ENCODE results near the gene ADIPOR2. TPM values are rescaled to one million over a fixed set of nuclear protein-coding genes. Genes with fewer than 3 reads are reported as not detected.

The ADIPOR2 gene
- total RNA-seq, 1 experiment from 2014 or later = 45.3 TPM

- H4K91ac ChIP-seq (ENCODE audit: insufficient read length, low read depth, low read length) = no peak overlapping the region
- WGBS (ENCODE audit: extremely low coverage, insufficient read length, low lambda C conversion rate) = no CpG with 5 or more reads among the region's 3 CpGs
- Mint-ChIP-seq H3K36me3 (ENCODE audit: insufficient read depth in 1 of 3, low read depth in 3 of 3) (peaks cover 4 to 16% (median 12%) of the 10 kb centered on the region in 3 experiments; a peak in 5 of 7 replicates), H3K27me3 (ENCODE audit: low read depth) (no peaks in the 10 kb centered on the region), H3K4me1 (peaks cover 6 to 8% of the 10 kb centered on the region in 2 experiments), H3K27ac (no peak overlapping the region; a peak in 1 of 7 replicates), H3K9me3 (no peaks in the 10 kb centered on the region), H3K4me3 (no peak overlapping the region)
- H2BK5ac ChIP-seq (ENCODE audit: insufficient read length, low read length) = no peak overlapping the region
- H4K5ac ChIP-seq (ENCODE audit: insufficient read length, low read depth, low read length) = no peak overlapping the region
- no peak overlapping the region for H2AFZ ChIP-seq (ENCODE audit: low read length)
- H2BK15ac ChIP-seq (ENCODE audit: low read depth, low read length) = no peak overlapping the region
- H3K56ac ChIP-seq (ENCODE audit: insufficient read length, low read depth, low read length) = no peak overlapping the region
- no peaks in the 10 kb centered on the region for H3K4me1 ChIP-seq (ENCODE audit: insufficient read depth, low read length)
- no peak overlapping the region for H2BK20ac ChIP-seq (ENCODE audit: low read depth, low read length, poor library complexity, severe bottlenecking)
- TF ChIP-seq, protein P1, sequence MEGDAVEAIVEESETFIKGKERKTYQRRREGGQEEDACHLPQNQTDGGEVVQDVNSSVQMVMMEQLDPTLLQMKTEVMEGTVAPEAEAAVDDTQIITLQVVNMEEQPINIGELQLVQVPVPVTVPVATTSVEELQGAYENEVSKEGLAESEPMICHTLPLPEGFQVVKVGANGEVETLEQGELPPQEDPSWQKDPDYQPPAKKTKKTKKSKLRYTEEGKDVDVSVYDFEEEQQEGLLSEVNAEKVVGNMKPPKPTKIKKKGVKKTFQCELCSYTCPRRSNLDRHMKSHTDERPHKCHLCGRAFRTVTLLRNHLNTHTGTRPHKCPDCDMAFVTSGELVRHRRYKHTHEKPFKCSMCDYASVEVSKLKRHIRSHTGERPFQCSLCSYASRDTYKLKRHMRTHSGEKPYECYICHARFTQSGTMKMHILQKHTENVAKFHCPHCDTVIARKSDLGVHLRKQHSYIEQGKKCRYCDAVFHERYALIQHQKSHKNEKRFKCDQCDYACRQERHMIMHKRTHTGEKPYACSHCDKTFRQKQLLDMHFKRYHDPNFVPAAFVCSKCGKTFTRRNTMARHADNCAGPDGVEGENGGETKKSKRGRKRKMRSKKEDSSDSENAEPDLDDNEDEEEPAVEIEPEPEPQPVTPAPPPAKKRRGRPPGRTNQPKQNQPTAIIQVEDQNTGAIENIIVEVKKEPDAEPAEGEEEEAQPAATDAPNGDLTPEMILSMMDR (conservative IDR thresholded peaks at IDR 0.05) = no peak
- no peak overlapping the region for H3K18ac ChIP-seq (ENCODE audit: insufficient read length, low read depth, low read length)
- H3T11ph ChIP-seq (ENCODE audit: low read length) = no peak overlapping the region
- H3K27me3 ChIP-seq (ENCODE audit: insufficient read depth, low read length) = no peaks in the 10 kb centered on the region
- peaks cover 3% of the 10 kb centered on the region for H3K79me1 ChIP-seq (ENCODE audit: insufficient read depth, low read depth, low read length, poor library complexity, severe bottlenecking)
- H3K4ac ChIP-seq (ENCODE audit: low read depth, low read length) = no peak overlapping the region
- no peak overlapping the region for H3K9ac ChIP-seq (ENCODE audit: extremely low read depth, insufficient read length, low read length)
- H4K20me1 ChIP-seq (ENCODE audit: control insufficient read depth, insufficient read depth, insufficient read length) = no peaks in the 10 kb centered on the region
- H3K14ac ChIP-seq (ENCODE audit: insufficient read depth, low read length) = no peak overlapping the region
- no peak for DNase-seq
- no peak overlapping the region for H3K27ac ChIP-seq (ENCODE audit: insufficient read length, low read depth, low read length)
- no peak overlapping the region for H3K4me2 ChIP-seq (ENCODE audit: insufficient read depth, insufficient read length, low read length)
- H4K8ac ChIP-seq (replicated peaks; ENCODE audit: insufficient read length, low read depth, low read length) = no peak overlapping the region
- no peak overlapping the region for H2AK5ac ChIP-seq (ENCODE audit: insufficient read length, low read length)
- peaks cover 7% of the 10 kb centered on the region; the same call in 1 of the 2 replicates for H3K79me2 ChIP-seq (ENCODE audit: insufficient read depth, low read length)
- H3K23me2 ChIP-seq (ENCODE audit: insufficient read length, low read depth, low read length, poor library complexity, severe bottlenecking) = no peaks in the 10 kb centered on the region
- no peak overlapping the region for H2BK120ac ChIP-seq (ENCODE audit: low read depth, low read length, poor library complexity, severe bottlenecking)
- no peaks in the 10 kb centered on the region for H3K9me3 ChIP-seq (ENCODE audit: control insufficient read depth, low read depth, low read length)
- H2BK12ac ChIP-seq (ENCODE audit: insufficient read length, low read depth, low read length) = no peak overlapping the region
- no peak overlapping the region for H3K23ac ChIP-seq (ENCODE audit: insufficient read length, low read depth, low read length)
Observed at GRCh38 chr12:1726753-1727152, 35.9 kb downstream of the ADIPOR2 start.
